ENCODE results near the gene ADAMTS14. TPM values are rescaled to one million over a fixed set of nuclear protein-coding genes. Genes with fewer than 3 reads are reported as not detected.

ADAMTS14 gene
- total RNA-seq, 1 donor from 2014 or later: 1.1 TPM

GRCh38 chr10:70780370-70780760 lies 108.1 kb downstream of the ADAMTS14 start:
- Mint-ChIP-seq H3K27me3 (ENCODE audit: unreplicated experiment) (peaks cover 10% of the 10 kb centered on the region), H3K9me3 (ENCODE audit: unreplicated experiment) (no peaks in the 10 kb centered on the region), H3K27ac (ENCODE audit: unreplicated experiment) (peak overlapping the region; percentile 54), H3K4me1 (ENCODE audit: unreplicated experiment) (peaks cover 10% of the 10 kb centered on the region), H3K36me3 (ENCODE audit: low read depth, unreplicated experiment) (peaks cover 7% of the 10 kb centered on the region), H3K4me3 (ENCODE audit: unreplicated experiment) (no peak overlapping the region)
- DNase-seq (ENCODE audit: low spot score): no peak
- no peak for TF ChIP-seq CTCF (IDR thresholded peaks at IDR 0.05; ENCODE audit: unreplicated experiment)

- H3K4me3 Mint-ChIP-seq (ENCODE audit: unreplicated experiment): peak overlapping the region; percentile 14
- no peaks in the 10 kb centered on the region for H3K9me3 Mint-ChIP-seq (ENCODE audit: unreplicated experiment)
- TF ChIP-seq CTCF (IDR thresholded peaks at IDR 0.05; ENCODE audit: unreplicated experiment): no peak
- peaks cover 10% of the 10 kb centered on the region for H3K27me3 Mint-ChIP-seq (ENCODE audit: unreplicated experiment)
- no peak for DNase-seq (ENCODE audit: low spot score)
- peak overlapping the region; percentile 54 for H3K27ac Mint-ChIP-seq (ENCODE audit: unreplicated experiment)
- H3K4me1 Mint-ChIP-seq (ENCODE audit: unreplicated experiment): peaks cover 10% of the 10 kb centered on the region
- peaks cover 7% of the 10 kb centered on the region for H3K36me3 Mint-ChIP-seq (ENCODE audit: low read depth, unreplicated experiment)
These were observed 108.5 kb downstream of the ADAMTS14 start for GRCh38 chr10:70780772-70781171.

- TF ChIP-seq CTCF (IDR thresholded peaks at IDR 0.05; ENCODE audit: unreplicated experiment): no peak
- Mint-ChIP-seq H3K36me3 (ENCODE audit: low read depth, unreplicated experiment) (peaks cover 7% of the 10 kb centered on the region), H3K4me1 (ENCODE audit: unreplicated experiment) (peaks cover 10% of the 10 kb centered on the region), H3K27ac (ENCODE audit: unreplicated experiment) (no peak overlapping the region), H3K4me3 (ENCODE audit: unreplicated experiment) (no peak overlapping the region), H3K9me3 (ENCODE audit: unreplicated experiment) (no peaks in the 10 kb centered on the region), H3K27me3 (ENCODE audit: unreplicated experiment) (peaks cover 10% of the 10 kb centered on the region)
- DNase-seq (ENCODE audit: low spot score): no peak
These were observed 109.2 kb downstream of the ADAMTS14 start for GRCh38 chr10:70781461-70782051.

- Mint-ChIP-seq H3K4me3 (ENCODE audit: unreplicated experiment) (no peak overlapping the region), H3K36me3 (ENCODE audit: low read depth, unreplicated experiment) (peaks cover 7% of the 10 kb centered on the region), H3K9me3 (ENCODE audit: unreplicated experiment) (no peaks in the 10 kb centered on the region), H3K4me1 (ENCODE audit: unreplicated experiment) (peaks cover 10% of the 10 kb centered on the region), H3K27ac (ENCODE audit: unreplicated experiment) (no peak overlapping the region), H3K27me3 (ENCODE audit: unreplicated experiment) (peaks cover 10% of the 10 kb centered on the region)
- TF ChIP-seq CTCF (IDR thresholded peaks at IDR 0.05; ENCODE audit: unreplicated experiment): no peak
- no peak for DNase-seq (ENCODE audit: low spot score)
These were observed 109.9 kb downstream of the ADAMTS14 start for GRCh38 chr10:70782086-70782745.
